HG03558 (cell line): ENCODE measurements around the gene NFAT5.
"Not testable (repeated sequence)": the region's sequence is repeated elsewhere in the genome, so short reads cannot be mapped to it uniquely, and the experiment has no call there.

ENCODE experiments used
- ATAC-seq: cut with Tn5 transposase; IDR thresholded peaks from one replicate; pipeline ENCODE4 v1.9.1; 2021; ENCODE audit warnings: moderate number of reproducible peaks; ENCODE audit not compliant: unreplicated experiment; ENCODE audit errors: extremely low read depth

Gene NFAT5

GRCh38 chr16:69726313-69727060, 160.7 kb downstream of the NFAT5 start, which contains the start of gene NQO1:
Gene NQO1, minus strand, starts transcription at chr16:69726560. Its CDS starts 121 bp downstream, at chr16:69726439.
- peak; percentile 91 for ATAC-seq

- ATAC-seq: no peak
Measured at GRCh38 chr16:69727916-69728270, 162.1 kb downstream of the NFAT5 start.

GRCh38 chr16:69729030-69729429, 163.3 kb downstream of the NFAT5 start:
- not testable (repeated sequence) for ATAC-seq

- not testable (repeated sequence) for ATAC-seq
Measured at GRCh38 chr16:69731280-69731679, 165.5 kb downstream of the NFAT5 start.

GRCh38 chr16:69732101-69732500, 166.3 kb downstream of the NFAT5 start:
- ATAC-seq: no peak

GRCh38 chr16:69741519-69741918, 175.8 kb downstream of the NFAT5 start:
- ATAC-seq: no peak

GRCh38 chr16:69741951-69742904, 176.5 kb downstream of the NFAT5 start:
- no peak for ATAC-seq

GRCh38 chr16:69744363-69745231, 178.8 kb downstream of the NFAT5 start:
- no peak for ATAC-seq

GRCh38 chr16:69745232-69745612, 179.5 kb downstream of the NFAT5 start:
- ATAC-seq: no peak

- ATAC-seq: no peak
Measured at GRCh38 chr16:69745959-69746358, 180.2 kb downstream of the NFAT5 start.

GRCh38 chr16:69747115-69747514, 181.3 kb downstream of the NFAT5 start:
- no peak for ATAC-seq

- ATAC-seq: no peak
Measured at GRCh38 chr16:69748694-69749345, 183.1 kb downstream of the NFAT5 start.

GRCh38 chr16:69754143-69754468, 188.3 kb downstream of the NFAT5 start:
- no peak for ATAC-seq
